ENCODE measurements around the gene PTGER1. TPM values are rescaled to one million over a fixed set of nuclear protein-coding genes. Genes with fewer than 3 reads are reported as not detected.

Gene PTGER1
- total RNA-seq, 3 donors from 2014 or later (not counting 1 experiment from before 2014, with no cell fraction given): 0.35 to 0.73 TPM; not detected in 1

- TF ChIP-seq, protein P1, sequence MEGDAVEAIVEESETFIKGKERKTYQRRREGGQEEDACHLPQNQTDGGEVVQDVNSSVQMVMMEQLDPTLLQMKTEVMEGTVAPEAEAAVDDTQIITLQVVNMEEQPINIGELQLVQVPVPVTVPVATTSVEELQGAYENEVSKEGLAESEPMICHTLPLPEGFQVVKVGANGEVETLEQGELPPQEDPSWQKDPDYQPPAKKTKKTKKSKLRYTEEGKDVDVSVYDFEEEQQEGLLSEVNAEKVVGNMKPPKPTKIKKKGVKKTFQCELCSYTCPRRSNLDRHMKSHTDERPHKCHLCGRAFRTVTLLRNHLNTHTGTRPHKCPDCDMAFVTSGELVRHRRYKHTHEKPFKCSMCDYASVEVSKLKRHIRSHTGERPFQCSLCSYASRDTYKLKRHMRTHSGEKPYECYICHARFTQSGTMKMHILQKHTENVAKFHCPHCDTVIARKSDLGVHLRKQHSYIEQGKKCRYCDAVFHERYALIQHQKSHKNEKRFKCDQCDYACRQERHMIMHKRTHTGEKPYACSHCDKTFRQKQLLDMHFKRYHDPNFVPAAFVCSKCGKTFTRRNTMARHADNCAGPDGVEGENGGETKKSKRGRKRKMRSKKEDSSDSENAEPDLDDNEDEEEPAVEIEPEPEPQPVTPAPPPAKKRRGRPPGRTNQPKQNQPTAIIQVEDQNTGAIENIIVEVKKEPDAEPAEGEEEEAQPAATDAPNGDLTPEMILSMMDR (IDR thresholded peaks at IDR 0.05): no peak
- WGBS (ENCODE audit: insufficient coverage): 53% methylated on average over 11 of the region's 12 CpGs
- intact Hi-C loops (cut with micrococcal nuclease): loop anchor here (5.0 to 10.0 kb wide), 2 partner anchors 338 to 590 kb away; partner anchors contain the start of gene ASF1B
- no peaks in the 10 kb centered on the region for H3K9me3 ChIP-seq (ENCODE audit: control insufficient read depth, insufficient read depth, low read length)
- H3K4me1 Mint-ChIP-seq: peaks cover 29 to 54% of the 10 kb centered on the region in 2 donors
- DNase-seq (no peak), ATAC-seq (no peak)
- H3K9me3 Mint-ChIP-seq: no peaks in the 10 kb centered on the region
- peaks cover 11% of the 10 kb centered on the region for H3K27me3 ChIP-seq (ENCODE audit: control insufficient read depth, insufficient read depth, low read length)
- H3K4me3 Mint-ChIP-seq: peak overlapping the region; percentile 61
- peaks cover 58% of the 10 kb centered on the region for H3K4me1 ChIP-seq (ENCODE audit: control insufficient read depth, insufficient read depth, low read length)
- H3K4me3 ChIP-seq (ENCODE audit: low read length): no peak overlapping the region
- H3K36me3 Mint-ChIP-seq: no peaks in the 10 kb centered on the region
- H3K27ac ChIP-seq (ENCODE audit: low read length): no peak overlapping the region
- peaks cover 23% of the 10 kb centered on the region for H3K36me3 ChIP-seq (ENCODE audit: control insufficient read depth, insufficient read depth, low read length)
- peaks cover 0 to 11% of the 10 kb centered on the region in 2 donors for H3K27me3 Mint-ChIP-seq (ENCODE audit: low read depth in 2 of 2)
- H3K27ac Mint-ChIP-seq: peak overlapping the region; percentile 38 to 99
Measured at GRCh38 chr19:14474827-14475226, 327 bp downstream of the PTGER1 start.

DNA sequence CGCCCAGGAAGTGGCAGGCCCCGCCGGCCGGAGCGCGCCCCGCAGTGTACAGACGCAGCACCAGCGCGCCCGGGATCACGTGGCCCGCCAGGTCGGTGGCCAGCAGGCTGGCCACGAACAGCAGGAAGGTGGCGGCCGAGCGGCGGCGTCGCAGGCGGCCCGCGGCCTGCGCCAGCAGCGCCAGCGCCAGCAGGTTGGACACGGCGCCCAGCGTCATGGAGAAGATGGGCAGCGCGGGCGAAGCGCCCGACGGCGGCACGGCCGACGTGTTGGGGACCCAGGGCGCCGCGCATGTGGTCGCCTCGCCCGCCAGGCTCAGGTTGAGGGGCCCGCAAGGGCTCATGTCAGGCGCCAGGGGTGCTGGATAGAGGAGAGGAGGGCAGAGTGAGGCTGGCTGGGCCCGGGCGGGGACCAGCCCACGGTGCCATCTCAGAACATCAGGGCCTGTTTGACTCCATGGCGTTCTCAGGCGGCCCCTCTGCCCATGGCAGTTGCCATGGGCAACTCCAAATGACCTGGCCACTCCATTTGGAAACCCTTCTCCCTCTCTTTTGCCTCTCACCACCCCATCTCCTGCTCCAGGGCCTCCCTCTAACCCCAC, 1.1 kb downstream of the PTGER1 start:
- 35% methylated on average over 53 of the region's 53 CpGs for WGBS (ENCODE audit: insufficient coverage)
- Histone ChIP-seq H3K4me3 (ENCODE audit: low read length) (no peak overlapping the region), H3K9me3 (ENCODE audit: control insufficient read depth, insufficient read depth, low read length) (no peaks in the 10 kb centered on the region), H3K36me3 (ENCODE audit: control insufficient read depth, insufficient read depth, low read length) (peaks cover 29% of the 10 kb centered on the region), H3K27me3 (ENCODE audit: control insufficient read depth, insufficient read depth, low read length) (peaks cover 11% of the 10 kb centered on the region), H3K27ac (ENCODE audit: low read length) (no peak overlapping the region), H3K4me1 (ENCODE audit: control insufficient read depth, insufficient read depth, low read length) (peaks cover 53% of the 10 kb centered on the region)
- peak in 1 of 2 donors; percentile 18 for DNase-seq
- ATAC-seq: no peak
- H3K27me3 Mint-ChIP-seq (ENCODE audit: low read depth in 2 of 2): peaks cover 0 to 11% of the 10 kb centered on the region in 2 donors
- H3K9me3 Mint-ChIP-seq: no peaks in the 10 kb centered on the region
- H3K27ac Mint-ChIP-seq: peak overlapping the region; percentile 38 to 99
- peaks cover 29 to 54% of the 10 kb centered on the region in 2 donors for H3K4me1 Mint-ChIP-seq
- intact Hi-C loops (cut with micrococcal nuclease): loop anchor here (10.0 kb wide), 1 partner anchor 589 kb away; no protein-coding TSS in a partner anchor
- no peaks in the 10 kb centered on the region for H3K36me3 Mint-ChIP-seq
- TF ChIP-seq, protein P1 (IDR thresholded peaks at IDR 0.05): no peak
- H3K4me3 Mint-ChIP-seq: peak overlapping the region; percentile 61

DNA sequence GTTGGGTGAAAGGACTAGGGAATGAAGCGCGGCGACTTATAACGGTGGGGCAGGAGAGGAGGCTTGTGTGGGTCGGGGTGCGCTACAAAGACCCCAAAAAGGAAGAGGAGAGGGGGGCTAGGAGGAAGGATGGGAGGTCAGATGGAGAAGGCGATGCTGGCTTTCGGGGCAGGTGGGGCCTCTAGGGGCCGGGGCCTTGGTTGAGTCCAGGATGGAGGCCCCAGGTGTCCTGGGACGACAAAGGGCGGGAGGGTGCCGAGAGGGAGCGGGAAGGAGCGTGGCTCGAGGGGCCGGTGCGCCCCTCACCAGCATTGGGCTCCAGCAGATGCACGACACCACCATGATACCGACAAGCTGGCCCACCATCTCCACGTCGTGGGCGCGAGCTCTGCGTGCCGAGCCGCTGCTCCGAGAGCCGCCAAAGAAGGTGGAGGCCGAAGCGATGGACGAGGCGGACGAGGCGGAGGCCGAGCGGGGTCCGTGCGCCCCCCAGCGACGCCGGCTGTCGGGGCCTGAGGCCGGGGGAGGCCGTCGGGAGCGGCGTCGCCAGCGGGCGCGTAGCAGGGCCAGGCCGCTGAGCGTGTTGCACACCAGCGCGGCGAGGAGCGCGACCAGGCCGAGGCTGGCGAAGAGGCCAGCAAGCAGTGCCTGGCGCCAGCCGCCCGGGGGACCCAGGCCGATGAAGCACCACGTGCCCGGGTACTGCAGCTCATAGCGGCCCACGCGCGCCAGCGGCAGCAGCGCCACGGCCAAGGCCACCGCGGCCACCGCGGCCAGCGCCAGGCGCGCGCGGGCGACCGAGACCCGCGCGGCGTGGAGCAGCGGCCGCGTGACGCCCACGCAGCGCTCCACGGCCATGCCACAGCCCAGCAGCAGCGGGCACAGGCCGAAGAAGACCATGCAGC, 1.8 kb downstream of the PTGER1 start:
- Histone ChIP-seq H3K4me3 (ENCODE audit: low read length) (no peak overlapping the region), H3K4me1 (ENCODE audit: control insufficient read depth, insufficient read depth, low read length) (peaks cover 53% of the 10 kb centered on the region), H3K9me3 (ENCODE audit: control insufficient read depth, insufficient read depth, low read length) (no peaks in the 10 kb centered on the region), H3K27me3 (ENCODE audit: control insufficient read depth, insufficient read depth, low read length) (peaks cover 11% of the 10 kb centered on the region), H3K36me3 (ENCODE audit: control insufficient read depth, insufficient read depth, low read length) (peaks cover 29% of the 10 kb centered on the region), H3K27ac (ENCODE audit: low read length) (no peak overlapping the region)
- Mint-ChIP-seq H3K36me3 (no peaks in the 10 kb centered on the region), H3K9me3 (no peaks in the 10 kb centered on the region), H3K27ac (peak overlapping the region in 1 of 2 donors; percentile 99), H3K4me1 (peaks cover 29 to 54% of the 10 kb centered on the region in 2 donors), H3K4me3 (peak overlapping the region; percentile 64), H3K27me3 (ENCODE audit: low read depth in 2 of 2) (peaks cover 0 to 11% of the 10 kb centered on the region in 2 donors)
- intact Hi-C loops (cut with micrococcal nuclease): loop anchor here (10.0 kb wide), 1 partner anchor 589 kb away; no protein-coding TSS in a partner anchor
- DNase-seq (peak in 1 of 2 donors; percentile 31), ATAC-seq (no peak)
- TF ChIP-seq, protein P1 (IDR thresholded peaks at IDR 0.05): no peak
- WGBS (ENCODE audit: insufficient coverage): 11% methylated on average over 97 of the region's 97 CpGs

Data from natural killer cell (primary cell).